DMS 273 treated with DMSO at 0.1 percent for 48 hours (cell line): ENCODE data around the gene SLC7A11.

ENCODE experiments used
- DNase-seq: peaks from one replicate; lab custom pipeline; 2025; lab: John Stamatoyannopoulos, UW

SLC7A11 gene

DNA sequence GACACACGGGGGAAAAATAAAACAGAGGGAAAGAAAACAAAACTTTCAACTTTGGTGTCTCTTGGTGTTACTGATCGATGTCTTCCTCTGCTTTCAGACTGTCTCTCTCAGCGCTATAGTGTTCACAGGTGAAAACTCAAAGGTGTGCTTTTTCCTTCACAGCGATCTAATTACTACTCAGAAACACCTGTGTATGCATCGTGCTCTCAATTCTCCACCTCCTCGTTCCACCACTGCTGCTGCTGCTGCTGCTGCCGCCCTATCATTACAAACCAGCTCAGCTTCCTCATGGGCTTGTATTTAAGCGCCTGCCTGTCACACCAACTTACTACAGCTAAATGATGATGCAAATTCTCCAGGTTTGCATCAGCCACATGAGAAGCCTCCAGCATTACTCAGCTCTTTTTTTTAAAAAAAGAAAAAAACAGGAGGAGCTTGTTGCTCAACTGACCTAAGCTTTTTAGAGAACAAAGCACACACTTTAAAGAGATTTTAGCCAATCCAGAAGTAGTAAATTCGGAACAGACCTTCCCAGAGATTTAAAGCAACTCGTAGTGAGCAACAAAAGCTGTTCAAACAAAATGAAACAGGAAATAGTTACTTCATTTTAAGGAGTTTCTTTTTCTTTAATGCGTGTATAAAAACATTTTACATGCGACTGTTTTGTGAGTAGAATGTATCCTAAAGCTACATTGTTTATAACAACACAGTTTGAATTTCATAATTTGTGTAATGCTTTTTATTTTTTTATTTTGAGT, at the start of gene SLC7A11:
SLC7A11 (minus strand) TSS at position 274 of the 758 bp plus-strand sequence. CDS start 280 bp downstream, outside the sequence.
- peak; percentile 84 for DNase-seq

DNA sequence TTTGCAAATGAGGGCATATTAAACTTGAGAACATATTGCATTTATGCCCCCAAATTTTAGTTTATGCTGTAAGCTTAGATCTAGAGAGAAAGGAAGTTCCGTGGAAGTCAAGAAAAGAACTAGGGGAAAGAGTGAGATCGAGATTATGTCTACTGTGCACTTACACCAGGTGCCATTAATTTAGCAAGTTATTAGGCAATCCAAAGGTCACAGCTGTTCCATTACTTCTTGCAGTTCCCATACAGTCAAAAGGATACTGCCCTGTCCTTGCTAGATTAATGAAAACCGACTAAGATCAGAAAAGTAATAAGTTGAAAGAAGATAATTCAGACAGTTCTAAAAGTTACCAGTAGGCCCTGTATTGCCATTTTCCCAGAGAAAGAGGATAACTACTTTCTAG, 49.3 kb upstream of the SLC7A11 start:
- DNase-seq: no peak

- DNase-seq: no peak
These were observed 48.7 kb upstream of the SLC7A11 start for GRCh38 chr4:138290805-138291204.

DNA sequence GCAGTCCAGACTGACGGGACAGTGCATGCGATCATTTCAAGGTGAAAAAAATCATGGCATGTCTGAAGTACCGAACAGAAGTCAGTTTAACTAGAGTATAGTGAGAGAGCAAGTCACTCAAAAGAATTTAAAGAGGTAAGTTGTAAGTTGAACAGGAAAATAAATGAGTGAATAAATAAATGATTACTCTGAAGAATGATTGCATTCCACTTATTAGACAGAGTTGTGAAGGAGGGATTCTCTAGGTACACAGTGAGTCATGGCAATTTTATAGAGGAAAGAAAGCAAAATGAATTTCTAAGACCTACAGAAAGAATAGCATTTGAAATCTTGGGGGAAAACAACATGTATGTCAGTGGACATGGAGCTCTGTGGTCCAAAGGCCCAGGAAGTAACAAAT, 37.1 kb upstream of the SLC7A11 start:
- DNase-seq: no peak

GRCh38 chr4:138277133-138277532, 35.0 kb upstream of the SLC7A11 start:
- no peak for DNase-seq

DNA sequence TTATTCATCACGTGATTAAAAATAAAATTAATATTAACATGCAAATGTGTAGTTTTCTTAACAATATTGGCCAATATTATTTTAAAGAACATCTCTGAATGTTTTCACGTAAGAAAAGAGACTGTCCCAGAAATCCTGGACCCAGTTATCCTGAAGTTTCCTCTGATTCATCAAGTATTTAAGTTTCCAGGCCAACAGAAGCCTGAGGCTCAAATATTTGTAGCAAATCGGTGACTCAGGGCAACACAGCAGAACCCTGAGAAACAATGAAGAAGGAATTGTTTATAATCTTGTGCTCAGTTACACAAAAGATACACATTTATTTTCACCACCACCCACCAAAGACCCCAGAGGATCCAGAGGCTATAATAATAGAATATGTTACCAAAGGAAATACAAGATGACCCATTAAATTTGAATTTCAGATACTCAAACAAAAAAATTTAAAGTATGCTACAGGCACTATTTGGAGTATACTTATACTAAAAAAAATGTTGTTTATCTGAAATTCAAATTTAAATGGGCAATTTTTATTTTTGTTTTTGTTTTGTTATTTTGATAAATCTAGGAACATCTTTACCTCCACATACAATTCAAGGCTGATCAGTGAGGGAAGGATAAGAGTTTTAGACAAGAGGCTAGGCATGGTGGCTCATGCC, 33.9 kb upstream of the SLC7A11 start:
- DNase-seq: no peak

DNA sequence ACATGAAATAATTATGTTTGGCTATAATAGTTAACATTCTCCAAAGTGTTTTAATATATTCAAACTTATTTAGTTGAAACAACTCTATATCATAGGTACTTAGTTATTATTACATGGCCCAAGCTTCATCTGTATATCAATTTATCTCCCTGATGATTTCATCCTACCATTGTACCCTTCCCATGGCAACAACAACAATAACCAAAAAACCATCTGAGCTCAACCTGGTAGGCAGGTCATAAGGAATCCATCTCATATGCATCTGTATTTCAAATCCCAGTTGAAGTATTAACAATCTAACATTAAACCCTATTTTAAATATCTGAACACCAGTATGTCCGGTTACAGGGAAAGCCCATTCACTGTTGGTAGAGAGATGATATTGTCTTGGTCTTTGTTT, 33.1 kb upstream of the SLC7A11 start:
- DNase-seq: no peak

DNA sequence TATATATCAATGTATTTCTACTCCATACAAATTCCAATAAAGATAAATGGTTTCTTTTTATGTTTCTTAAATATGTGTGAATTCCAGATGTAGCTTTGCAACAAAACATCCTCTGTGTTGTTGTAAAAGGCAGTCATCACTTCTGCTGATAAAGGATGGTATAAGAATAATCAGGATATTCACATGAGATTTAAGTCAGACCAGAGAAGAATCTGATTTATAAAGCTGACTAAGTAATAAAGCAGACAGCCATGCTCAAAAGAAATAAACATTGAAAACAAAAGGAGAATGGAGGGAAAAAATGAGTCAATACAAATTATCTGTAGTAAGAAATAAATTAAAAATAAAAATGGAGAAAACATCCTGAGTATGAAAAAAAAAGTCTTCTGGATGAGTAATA, 27.0 kb upstream of the SLC7A11 start:
- no peak for DNase-seq

DNA sequence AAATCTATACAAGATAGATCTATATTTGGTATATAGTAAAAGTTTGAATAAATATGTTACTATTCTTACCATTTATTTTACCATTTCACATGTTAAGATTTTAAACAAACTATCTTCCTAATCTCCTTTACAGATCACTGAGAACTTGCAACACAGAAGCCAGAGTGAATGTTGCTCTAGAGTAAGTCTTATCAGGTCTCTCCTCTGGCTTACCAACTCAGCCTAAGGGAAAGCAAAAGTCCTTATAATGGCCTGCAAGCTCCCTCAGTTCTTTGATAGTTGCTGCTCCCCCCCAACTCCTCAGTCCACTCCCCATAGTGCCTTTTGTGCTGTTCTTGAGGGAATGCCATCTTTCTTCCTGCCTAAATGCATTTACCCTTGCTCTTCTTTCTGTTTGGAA, 25.7 kb upstream of the SLC7A11 start:
- no peak for DNase-seq

DNA sequence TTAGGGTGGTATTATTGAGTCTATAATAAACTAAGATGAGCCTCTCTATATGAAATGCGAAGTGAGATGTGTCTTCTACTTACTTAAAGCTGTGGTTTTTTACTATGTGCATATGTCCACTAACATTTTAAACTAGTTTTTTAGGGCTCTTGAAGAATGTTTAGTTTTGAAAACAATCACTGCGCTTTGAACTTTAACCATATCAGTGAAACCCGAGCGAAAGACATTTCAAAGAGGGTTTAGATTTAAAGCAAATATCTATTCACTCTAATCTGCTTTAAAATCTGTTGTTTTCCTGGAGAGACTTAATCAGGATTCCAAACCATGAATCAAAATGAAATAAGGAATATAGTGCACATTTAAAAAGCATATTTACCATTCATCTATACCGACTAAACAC, 24.8 kb upstream of the SLC7A11 start:
- no peak for DNase-seq

- no peak for DNase-seq
These were observed 21.2 kb upstream of the SLC7A11 start for GRCh38 chr4:138263247-138263816.

DNA sequence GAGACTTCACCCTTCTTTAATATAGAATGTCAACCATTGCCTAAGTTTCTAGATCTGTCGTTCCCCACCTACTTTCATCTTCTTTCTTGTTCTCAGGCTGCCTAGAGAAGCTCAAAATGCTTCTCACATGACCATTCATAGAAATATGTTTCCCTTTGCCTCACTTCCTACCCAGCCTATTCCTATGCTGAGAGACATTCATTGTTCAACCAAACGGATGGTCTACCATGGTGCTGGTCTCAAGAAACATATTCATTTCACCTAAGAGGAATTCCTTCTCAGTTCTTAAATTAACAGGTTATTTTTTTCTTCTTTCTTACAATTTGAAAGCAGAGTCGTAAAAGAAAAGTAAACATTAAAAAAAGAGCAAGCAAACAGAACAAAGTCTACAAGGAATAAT, 20.3 kb upstream of the SLC7A11 start:
- DNase-seq: no peak

- DNase-seq: no peak
These were observed 19.9 kb upstream of the SLC7A11 start for GRCh38 chr4:138262030-138262429.

DNA sequence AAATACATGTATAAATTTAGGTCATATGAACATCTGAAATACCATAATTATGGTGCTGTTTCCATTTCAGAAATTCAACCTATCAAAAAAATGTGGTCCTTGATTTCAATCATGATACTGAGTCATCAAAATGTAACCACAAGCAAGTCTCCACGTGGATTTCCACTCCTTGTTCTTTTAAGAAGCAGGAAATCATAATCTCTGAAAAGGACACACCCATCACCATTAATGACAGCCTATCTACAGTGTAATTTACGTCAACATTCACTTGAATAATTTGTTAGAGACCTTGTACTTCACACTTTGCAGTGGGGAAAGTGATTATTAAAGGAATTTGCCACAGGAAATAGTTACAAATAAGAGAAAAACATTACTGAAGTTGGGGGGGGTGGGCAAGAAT, 17.7 kb upstream of the SLC7A11 start:
- no peak for DNase-seq

DNA sequence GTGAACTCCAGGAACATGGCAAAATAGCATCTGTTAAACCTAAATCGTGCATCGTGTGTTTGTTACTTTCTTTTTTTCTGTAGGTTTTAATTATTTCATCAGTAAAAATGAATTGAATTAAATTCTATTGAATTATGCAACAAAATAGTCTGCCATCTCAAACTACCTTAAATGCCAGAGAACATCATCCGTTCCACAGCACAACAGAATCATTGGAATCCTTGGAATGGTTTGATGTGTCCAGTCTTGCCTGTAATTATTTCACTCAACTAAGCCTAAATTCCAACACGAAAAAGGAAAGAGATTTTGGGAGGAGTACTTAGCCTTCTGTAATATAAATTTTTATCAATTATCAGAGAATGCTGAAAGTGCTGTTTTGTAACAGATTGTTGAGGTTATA, 17.1 kb upstream of the SLC7A11 start:
- DNase-seq: no peak

- no peak for DNase-seq
These were observed 14.5 kb upstream of the SLC7A11 start for GRCh38 chr4:138256608-138257007.

DNA sequence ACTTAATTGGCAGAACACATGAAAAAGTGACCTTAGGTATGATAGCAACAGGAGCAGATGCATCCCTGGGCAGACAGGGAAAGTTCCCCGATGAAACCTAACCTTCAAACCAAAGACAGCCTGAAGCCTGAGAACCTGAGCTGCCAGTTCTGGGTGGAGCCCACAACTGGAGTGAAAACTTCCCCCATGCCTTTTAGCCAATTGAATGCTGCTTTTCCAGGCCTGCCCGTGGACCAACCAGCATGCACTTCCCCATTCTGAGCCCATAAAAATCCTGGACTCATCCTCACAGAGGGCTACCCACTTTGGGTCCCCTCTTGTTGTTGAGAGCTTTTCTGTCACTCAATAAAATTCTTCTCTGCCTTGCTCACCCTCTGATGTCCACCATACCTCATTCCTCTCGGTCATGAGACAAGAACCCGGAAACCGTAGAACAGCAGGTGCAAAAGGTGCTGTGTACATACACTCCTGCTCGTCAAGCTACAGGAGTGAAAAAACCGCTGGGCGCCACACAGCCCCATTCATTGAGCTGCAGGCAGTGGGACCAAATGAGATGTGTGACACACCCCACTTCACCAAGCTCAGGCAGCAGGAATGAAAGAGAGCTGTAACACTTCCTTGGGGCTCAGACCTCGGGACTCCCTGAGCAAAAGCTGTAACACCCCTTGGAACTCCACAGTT, 13.9 kb upstream of the SLC7A11 start:
- no peak for DNase-seq

DNA sequence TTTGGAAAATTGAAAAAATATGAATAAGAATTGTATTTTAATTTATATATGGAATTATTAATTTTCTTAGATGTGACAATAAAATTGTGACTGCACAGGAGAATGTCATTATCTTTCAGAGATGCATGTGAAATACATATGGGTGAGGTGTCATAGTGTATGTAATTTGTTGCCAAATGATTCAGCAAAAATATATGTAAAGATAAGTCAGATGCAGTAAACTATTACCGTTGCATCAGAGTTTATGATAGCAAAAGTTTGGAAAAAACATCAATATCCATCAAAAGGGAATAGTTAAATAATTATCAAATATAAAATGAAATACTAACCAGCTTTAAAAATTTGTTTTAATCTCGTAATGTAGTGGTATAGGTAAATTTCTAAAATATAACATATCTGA, 10.4 kb upstream of the SLC7A11 start:
- DNase-seq: no peak

DNA sequence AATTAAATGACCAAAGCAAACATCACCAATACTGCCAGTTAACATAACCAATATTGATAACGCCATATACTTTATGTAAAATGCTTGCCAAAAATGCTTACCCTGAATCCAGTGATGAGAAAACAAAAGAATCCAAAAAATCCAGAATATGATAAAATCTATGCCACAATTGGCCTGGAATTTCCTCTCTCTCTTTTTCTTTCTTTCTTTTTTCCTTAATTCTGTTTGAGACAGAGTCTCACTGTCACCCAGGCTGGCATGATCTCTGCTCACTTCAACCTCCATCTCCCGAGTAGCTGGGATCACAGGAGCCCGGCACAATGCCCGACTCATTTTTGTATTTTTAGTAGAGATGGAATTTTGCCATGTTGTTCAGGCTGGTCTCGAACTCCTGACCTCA, 9.8 kb upstream of the SLC7A11 start:
- DNase-seq: no peak

DNA sequence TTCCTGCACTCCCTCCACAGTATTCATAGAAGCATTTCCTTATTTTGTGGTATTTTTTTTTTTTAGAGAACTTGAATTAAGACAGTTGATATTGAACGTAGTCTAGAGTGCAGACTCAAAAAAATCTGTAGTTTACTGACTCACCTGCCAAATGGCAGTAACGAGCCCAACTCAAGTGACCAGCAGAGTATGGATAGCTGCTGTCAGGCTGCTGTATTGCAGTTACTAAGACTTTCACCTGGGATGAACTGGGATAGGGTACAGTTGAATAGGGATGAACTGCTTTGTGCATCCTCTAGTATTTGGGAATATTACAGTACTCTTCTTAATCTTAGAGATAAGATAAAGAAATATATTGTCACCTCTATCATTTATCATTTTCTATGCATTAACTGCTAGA, 7.0 kb upstream of the SLC7A11 start:
- DNase-seq: no peak

- no peak for DNase-seq
These were observed 5.9 kb upstream of the SLC7A11 start for GRCh38 chr4:138248058-138248457.

DNA sequence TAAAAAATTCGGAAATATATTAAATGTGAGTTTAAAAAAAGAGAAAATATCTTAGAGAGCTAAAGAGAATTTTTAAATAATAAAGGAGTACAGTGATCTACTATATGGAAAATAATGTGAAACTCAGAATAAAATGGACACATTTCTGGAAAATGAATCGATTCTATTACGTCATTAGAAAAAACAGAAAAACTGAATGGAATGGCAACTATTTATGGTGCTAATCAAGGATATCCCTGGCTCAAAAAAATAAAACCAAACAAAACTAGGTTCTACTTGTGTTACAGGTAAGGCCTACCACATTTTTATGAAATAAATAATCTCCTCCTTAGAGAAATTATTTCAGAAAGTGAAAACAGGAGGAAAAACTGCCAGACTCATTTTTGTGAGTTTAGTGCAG, 5.5 kb upstream of the SLC7A11 start:
- no peak for DNase-seq

- no peak for DNase-seq
These were observed 1.2 kb upstream of the SLC7A11 start for GRCh38 chr4:138243369-138243768.
